Fibroblast of skin of right quadriceps (primary cell): ENCODE results near the gene LEPROT.

Source experiments
- DNase-seq: peaks from one replicate; pipeline ENCODE4 v3.0.0-alpha.2; 2013

The LEPROT gene

DNA sequence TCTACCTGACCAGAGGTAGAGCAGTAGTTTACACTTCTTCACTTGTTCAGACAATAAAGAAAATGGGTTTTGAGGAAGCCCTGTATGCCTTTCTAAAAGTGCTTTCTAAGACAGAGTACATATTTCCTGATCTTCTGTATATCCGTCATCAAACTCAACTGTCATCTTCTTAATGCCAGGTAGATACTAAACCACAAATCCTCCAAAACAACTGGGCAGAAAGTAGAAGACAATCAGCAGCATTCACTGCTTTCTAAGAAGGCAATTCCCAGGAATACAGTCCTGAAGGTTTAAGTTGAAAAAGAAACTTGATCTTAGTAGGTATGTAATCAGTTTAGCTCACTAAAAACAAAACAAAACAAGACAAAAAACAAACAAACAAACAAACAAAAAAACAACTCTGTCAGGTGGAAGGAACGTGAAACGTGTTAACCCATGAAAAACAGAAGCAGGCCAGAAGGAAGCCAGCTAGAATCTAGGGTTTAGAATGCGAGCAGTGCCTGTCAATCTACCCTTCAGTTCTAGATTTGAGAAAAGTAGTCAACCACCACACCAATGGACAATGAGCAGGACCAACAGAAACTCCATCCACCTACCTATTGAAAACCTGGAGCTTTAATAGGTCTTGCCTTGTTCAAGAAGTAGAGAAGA, 59.2 kb downstream of the LEPROT start:
- no peak for DNase-seq

DNA sequence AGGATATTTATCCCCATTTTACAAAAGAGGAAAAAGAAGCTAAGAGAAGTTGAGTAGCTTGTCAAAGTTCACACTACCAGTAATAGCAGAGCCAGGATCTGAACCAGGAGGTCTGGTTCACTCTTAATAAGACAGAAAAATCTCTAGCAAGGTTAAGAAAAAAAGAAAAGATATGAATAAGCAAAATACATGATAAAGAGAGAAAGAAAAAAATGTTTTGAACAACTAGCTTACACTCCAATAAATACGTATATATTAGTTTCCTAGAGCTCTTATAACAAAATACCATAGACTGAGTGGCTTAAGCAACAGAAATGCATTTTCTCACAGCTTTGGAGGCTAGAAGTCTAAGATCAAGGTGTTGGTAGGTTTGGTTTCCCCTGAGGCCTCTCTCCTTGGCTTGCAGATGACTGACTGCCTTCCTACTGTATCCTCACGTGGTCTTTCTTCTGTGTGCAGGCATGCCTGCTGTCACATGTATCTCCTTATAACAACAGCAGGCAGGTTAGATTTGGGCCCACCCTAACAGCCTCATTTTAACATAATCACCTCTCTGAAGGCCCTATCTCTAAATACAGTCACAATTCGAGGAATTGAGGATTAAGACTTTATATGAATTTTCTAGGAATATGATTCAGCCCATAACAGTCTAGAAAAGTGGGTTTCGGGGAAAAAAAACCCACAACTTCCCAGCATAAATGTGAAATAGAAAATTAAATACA, 60.4 kb downstream of the LEPROT start:
- no peak for DNase-seq

DNA sequence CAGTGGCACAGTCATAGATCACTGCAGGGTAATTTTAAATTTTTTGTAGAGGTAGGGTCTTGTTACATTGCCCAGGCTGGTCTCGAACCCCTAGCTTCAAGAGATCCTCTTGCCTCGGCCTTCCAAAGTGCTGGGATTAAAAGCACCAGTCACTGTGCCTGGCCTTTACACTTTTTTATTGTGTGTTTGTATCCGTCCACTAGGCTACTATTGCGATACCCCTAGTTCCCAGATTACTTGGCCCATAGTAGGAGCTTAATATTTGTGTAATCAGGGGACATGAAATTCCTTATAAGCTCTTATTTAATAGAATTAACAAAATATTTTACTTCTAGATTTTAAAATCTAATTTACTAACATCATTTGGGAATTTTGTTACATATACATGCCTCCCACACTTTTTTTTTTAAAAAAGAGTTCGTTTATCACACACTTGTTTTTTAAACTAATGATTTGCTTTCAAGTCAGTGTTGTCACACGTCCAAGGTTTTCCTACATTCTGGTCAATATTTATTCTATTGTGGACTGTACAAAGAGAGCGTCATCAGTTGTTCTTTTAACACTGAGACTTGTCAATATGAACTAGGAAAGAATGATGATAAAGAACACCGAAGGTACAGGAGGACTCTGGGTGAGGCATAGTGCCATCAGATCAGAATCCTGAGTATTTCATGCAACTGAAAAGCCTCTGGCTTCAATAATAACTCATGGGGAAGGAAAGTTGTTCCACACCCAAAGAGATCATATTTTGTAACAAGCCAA, 63.7 kb downstream of the LEPROT start:
- DNase-seq = no peak
